Heart left ventricle (tissue), 13 donors: Measurements from ENCODE around the gene UGT1A9.

Source experiments
- CTCF ChIP-seq, 12 donors: fragments of 200-600 bp; sonication (generic) in 4 of 12; IDR thresholded peaks; one replicate each; pipeline versions ENCODE4 v1.5.0 to v1.8.0; 2018 to 2022; ENCODE audit warnings: antibody characterized with exemption in 12 of 12, mild to moderate bottlenecking in 5 of 12
- POLR2A ChIP-seq, 2 donors: fragments of 450-650 bp; IDR thresholded peaks; one replicate each; pipeline ENCODE4 v1.6.1; 2017; ENCODE audit warnings: antibody characterized with exemption in 2 of 2, mild to moderate bottlenecking in 2 of 2, moderate library complexity in 2 of 2
- donor health status: ischemic (EF 13 %, LVEDD 7.1; RV severe dilation, severe dysfunction).
- donor health status: DM: no; HTN: yes; CAD: no.
- donor health status: DM: no; HTN: no; CAD: no.
- donor health status: ischemic (EF 25% LVEDD 6.9; RV normal size, moderate dysfunction).
- donor health status: ischemic (EF 25% LVEDD 5.7; RV mildly dilated, moderate dysfunction).
- donor health status: ischemic (EF 35%, LVEDD 5.7; RV mildly dilated, moderate dysfunction).
- donor health status: nonischemic (EF 11% LVEDD 7.7; RV severe dilation, severe dysfunction).
- donor health status: DM: yes; HTN: yes; CAD: no.
- donor health status: PGD.
- donor health status: ischemic (EF 29% LVEDD 5.4; RV normal size, mild dysfunction).
- donor health status: nonischemic (EF 23%, LVEDD 6.1; RV moderate dilation, normal function).

- no peak for TF ChIP-seq CTCF (IDR thresholded peaks at IDR 0.05)
- TF ChIP-seq POLR2A (IDR thresholded peaks at IDR 0.05), result no peak
These were observed 22.3 kb downstream of the UGT1A9 start for GRCh38 chr2:233693963-233694362.
